HepG2 (cell line): ENCODE results near the gene HIPK3. TPM values are rescaled to one million over a fixed set of nuclear protein-coding genes. Genes with fewer than 3 reads are reported as not detected.

Experiments used
- AKAP8 ChIP-seq: sonication (generic); formaldehyde crosslinking; IDR thresholded peaks from 2 replicates; pipeline ENCODE4 v1.5.1; 2020; ENCODE audit warnings: mild to moderate bottlenecking, missing genetic modification reagents
- CEBPB ChIP-seq: IDR thresholded peaks from 2 replicates; pipeline ENCODE4 v1.6.1; 2011; ENCODE audit warnings: low read depth, low read length, improper control_type of control experiment, borderline replicate concordance
- CHD2 ChIP-seq: IDR thresholded peaks from 2 replicates; pipeline ENCODE4 v1.6.1; 2011; ENCODE audit warnings: low read depth, low read length, improper control_type of control experiment
- DNMT3B ChIP-seq: conservative IDR thresholded peaks from 2 replicates; pipeline ENCODE4 v1.6.1; 2016; ENCODE audit warnings: missing biosample characterization, control low read depth
- EED ChIP-seq: sonication (generic); formaldehyde crosslinking; IDR thresholded peaks from 2 replicates; pipeline ENCODE4 v1.5.0; 2020; ENCODE audit warnings: mild to moderate bottlenecking, missing genetic modification reagents
- ERF ChIP-seq: IDR thresholded peaks from 2 replicates; pipeline ENCODE4 v1.6.1; 2018; ENCODE audit warnings: missing biosample characterization, missing genetic modification reagents
- FIP1L1 ChIP-seq: fragments of 200-400 bp; formaldehyde crosslinking; IDR thresholded peaks from 2 replicates; pipeline ENCODE4 v1.6.1; 2018; ENCODE audit warnings: low read depth, mild to moderate bottlenecking, low read length, moderate library complexity, borderline replicate concordance; ENCODE audit not compliant: insufficient read depth
- FOSL2 ChIP-seq: sonication (generic); formaldehyde crosslinking; IDR thresholded peaks from 2 replicates; pipeline ENCODE4 v1.4.0; 2020; ENCODE audit warnings: missing genetic modification reagents
- FOXA3 ChIP-seq: IDR thresholded peaks from 2 replicates; pipeline ENCODE4 v1.6.1; 2016; ENCODE audit warnings: missing genetic modification reagents, missing compliant biosample characterization
- GZF1 ChIP-seq: sonication (generic); formaldehyde crosslinking; IDR thresholded peaks from 2 replicates; pipeline ENCODE4 v1.5.1; 2020; ENCODE audit warnings: mild to moderate bottlenecking, missing genetic modification reagents
- HNF4G ChIP-seq, 2 experiments: sonication (generic) in 1 of 2; formaldehyde crosslinking in 1 of 2; IDR thresholded peaks; 2 replicates each; pipeline versions ENCODE4 v1.4.0 to v1.6.1; 2011 to 2020; ENCODE audit warnings: borderline replicate concordance in 2 of 2, low read depth in 2 of 2, mild to moderate bottlenecking in 2 of 2, low read length in 1 of 2, missing genetic modification reagents in 1 of 2, moderate library complexity in 1 of 2
- NCOA2 ChIP-seq: sonication (generic); formaldehyde crosslinking; IDR thresholded peaks from 2 replicates; pipeline ENCODE4 v1.8.0; 2022; ENCODE audit warnings: inconsistent platforms
- NFE2L1 ChIP-seq: sonication (generic); formaldehyde crosslinking; IDR thresholded peaks from 2 replicates; pipeline ENCODE4 v1.4.0; 2020; ENCODE audit warnings: missing genetic modification reagents, mild to moderate bottlenecking, borderline replicate concordance
- PHF5A ChIP-seq: IDR thresholded peaks from one replicate; pipeline ENCODE4 v1.6.1; 2018; ENCODE audit warnings: low read depth, missing genetic modification reagents; ENCODE audit not compliant: unreplicated experiment
- PLRG1 ChIP-seq: fragments of 450-650 bp; conservative IDR thresholded peaks from 2 replicates; pipeline ENCODE4 v1.6.1; 2016
- REXO4 ChIP-seq: sonication (generic); formaldehyde crosslinking; IDR thresholded peaks from 2 replicates; pipeline ENCODE4 v1.8.0; 2022; ENCODE audit warnings: missing genetic modification reagents, mild to moderate bottlenecking, borderline replicate concordance
- SIN3A ChIP-seq: IDR thresholded peaks from 2 replicates; pipeline ENCODE4 v1.6.1; 2011; ENCODE audit warnings: low read depth, mild to moderate bottlenecking, control low read depth, low read length, borderline replicate concordance
- SRF ChIP-seq: IDR thresholded peaks from 2 replicates; pipeline ENCODE4 v1.6.1; 2011; ENCODE audit warnings: mild to moderate bottlenecking, low read depth, low read length, moderate library complexity
- ZBTB42 ChIP-seq: sonication (generic); formaldehyde crosslinking; IDR thresholded peaks from 2 replicates; pipeline ENCODE4 v1.5.0; 2020; ENCODE audit warnings: mild to moderate bottlenecking, missing genetic modification reagents
- ZFP36L1 ChIP-seq: sonication (generic); formaldehyde crosslinking; IDR thresholded peaks from 2 replicates; pipeline ENCODE4 v1.8.0; 2022; ENCODE audit warnings: mild to moderate bottlenecking, missing genetic modification reagents, moderate library complexity
- ZNF33B ChIP-seq: sonication (generic); formaldehyde crosslinking; IDR thresholded peaks from 2 replicates; pipeline ENCODE4 v1.5.1; 2020; ENCODE audit warnings: mild to moderate bottlenecking, missing genetic modification reagents
- ZNF564 ChIP-seq: sonication (generic); formaldehyde crosslinking; IDR thresholded peaks from 2 replicates; pipeline ENCODE4 v1.8.1; 2023; ENCODE audit warnings: mild to moderate bottlenecking, missing genetic modification reagents
- ZNF615 ChIP-seq: sonication (generic); formaldehyde crosslinking; IDR thresholded peaks from 2 replicates; pipeline ENCODE4 v1.5.0; 2020; ENCODE audit warnings: mild to moderate bottlenecking, missing genetic modification reagents, borderline replicate concordance
- ZNF670 ChIP-seq: sonication (generic); formaldehyde crosslinking; IDR thresholded peaks from 2 replicates; pipeline ENCODE4 v1.8.0; 2022; ENCODE audit warnings: mild to moderate bottlenecking, missing genetic modification reagents, borderline replicate concordance
- ZNF747 ChIP-seq: sonication (generic); formaldehyde crosslinking; IDR thresholded peaks from 2 replicates; pipeline ENCODE4 v1.8.1; 2023; ENCODE audit warnings: missing genetic modification reagents, mild to moderate bottlenecking, borderline replicate concordance
- ZNF790 ChIP-seq: sonication (generic); formaldehyde crosslinking; IDR thresholded peaks from 2 replicates; pipeline ENCODE4 v1.8.0; 2022; ENCODE audit warnings: missing genetic modification reagents, mild to moderate bottlenecking, borderline replicate concordance
- polyA plus RNA-seq, 8 experiments: library from polyadenylated mRNA; depleted of rRNA in 3 of 8; stranded (reverse) in 7 of 8; unstranded in 1 of 8; fragments of >200 nt; fragmentation: Illumina TruSeq in 4 of 8; extraction: Trizol in 4 of 8; gene quantifications; 2 replicates each; pipeline versions ENCODE4 v1.2.1 to v1.2.3, GENCODE V29; 2011 to 2016; ENCODE audit warnings: low read depth in 4 of 8, missing spikeins in 1 of 8, mixed read lengths in 1 of 8; ENCODE audit not compliant: insufficient read depth in 1 of 8
- total RNA-seq, 5 experiments: library from RNA; depleted of rRNA; stranded (reverse); fragments of >200 nt; fragmentation: Illumina TruSeq; extraction: Trizol; gene quantifications; 2 replicates each; pipeline ENCODE4 v1.2.3, GENCODE V29; 2016; ENCODE audit warnings: low read depth in 1 of 5
- TF ChIP-seq, protein P1 (sequence below): sonication (generic); formaldehyde crosslinking; IDR thresholded peaks from 2 replicates; pipeline ENCODE4 v1.4.0; 2020; ENCODE audit warnings: mild to moderate bottlenecking, missing genetic modification reagents
- TF ChIP-seq, protein P2 (sequence below): IDR thresholded peaks from 2 replicates; pipeline ENCODE4 v1.6.1; 2016; ENCODE audit warnings: missing biosample characterization, missing genetic modification reagents, low read depth

The HIPK3 gene
- total and polyA plus RNA-seq, 2 of the 13 experiments (the other 11 are each of a cell fraction or from before 2014, with no cell fraction given) = 20.5 to 44.3 TPM

DNA sequence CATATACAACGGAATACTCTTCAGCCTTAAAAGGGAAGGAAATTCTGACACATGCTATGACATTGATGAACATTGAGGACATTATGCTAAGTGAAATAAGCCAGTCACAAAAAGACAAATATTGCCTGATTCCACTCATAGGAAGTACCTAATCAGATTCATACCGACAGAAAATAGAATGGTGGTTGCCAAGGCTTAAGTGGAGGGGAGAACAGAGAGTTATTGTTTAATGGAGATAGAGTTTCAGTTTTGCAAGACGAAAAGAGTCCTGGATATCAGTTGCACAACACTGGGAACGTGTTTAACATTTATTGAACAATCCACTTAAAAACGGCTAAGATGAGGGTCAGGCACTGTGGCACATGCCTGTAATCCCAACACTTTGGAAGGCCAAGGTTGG lies 45.6 kb upstream of the HIPK3 start (continued):
- TF ChIP-seq ZNF615 (CRISPR knock-in tag) = no peak
- TF ChIP-seq SRF = no peak
- TF ChIP-seq SIN3A = no peak
- no peak for TF ChIP-seq CHD2
- TF ChIP-seq, protein P1, sequence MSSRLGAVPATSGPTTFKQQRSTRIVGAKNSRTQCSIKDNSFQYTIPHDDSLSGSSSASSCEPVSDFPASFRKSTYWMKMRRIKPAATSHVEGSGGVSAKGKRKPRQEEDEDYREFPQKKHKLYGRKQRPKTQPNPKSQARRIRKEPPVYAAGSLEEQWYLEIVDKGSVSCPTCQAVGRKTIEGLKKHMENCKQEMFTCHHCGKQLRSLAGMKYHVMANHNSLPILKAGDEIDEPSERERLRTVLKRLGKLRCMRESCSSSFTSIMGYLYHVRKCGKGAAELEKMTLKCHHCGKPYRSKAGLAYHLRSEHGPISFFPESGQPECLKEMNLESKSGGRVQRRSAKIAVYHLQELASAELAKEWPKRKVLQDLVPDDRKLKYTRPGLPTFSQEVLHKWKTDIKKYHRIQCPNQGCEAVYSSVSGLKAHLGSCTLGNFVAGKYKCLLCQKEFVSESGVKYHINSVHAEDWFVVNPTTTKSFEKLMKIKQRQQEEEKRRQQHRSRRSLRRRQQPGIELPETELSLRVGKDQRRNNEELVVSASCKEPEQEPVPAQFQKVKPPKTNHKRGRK = no peak
- TF ChIP-seq ZNF33B (CRISPR knock-in tag) = no peak
- no peak for TF ChIP-seq ZFP36L1
- no peak for TF ChIP-seq REXO4
- no peak for TF ChIP-seq ZNF790
- TF ChIP-seq NCOA2 (CRISPR knock-in tag) = peak; percentile 60; the same call in 1 of the 2 replicates
- TF ChIP-seq ZNF747 = no peak
- TF ChIP-seq FOSL2 (CRISPR knock-in tag) = 0 out of 2 replicates have a peak, but pooled peaks have one; percentile 18
- TF ChIP-seq CEBPB = peak; percentile 93
- peak; percentile 56; the same call in 1 of the 2 replicates for TF ChIP-seq FOXA3 (CRISPR knock-in tag)
- TF ChIP-seq HNF4G (IDR thresholded peaks at IDR 0.05; ENCODE audit: borderline replicate concordance, low read depth, low read length) = no peak
- no peak for TF ChIP-seq HNF4G (CRISPR knock-in tag; IDR thresholded peaks at IDR 0.05; ENCODE audit: borderline replicate concordance, low read depth)
- no peak for TF ChIP-seq ZNF670 (CRISPR knock-in tag)
- TF ChIP-seq NFE2L1 = no peak
- no peak for TF ChIP-seq ZBTB42
- TF ChIP-seq PLRG1 = no peak
- no peak for TF ChIP-seq ERF
- no peak for TF ChIP-seq AKAP8 (CRISPR knock-in tag)
- TF ChIP-seq GZF1 (CRISPR knock-in tag) = no peak
- no peak for TF ChIP-seq PHF5A (CRISPR knock-in tag)
- TF ChIP-seq EED = no peak
- no peak for TF ChIP-seq ZNF564 (CRISPR knock-in tag)
- TF ChIP-seq, protein P2, sequence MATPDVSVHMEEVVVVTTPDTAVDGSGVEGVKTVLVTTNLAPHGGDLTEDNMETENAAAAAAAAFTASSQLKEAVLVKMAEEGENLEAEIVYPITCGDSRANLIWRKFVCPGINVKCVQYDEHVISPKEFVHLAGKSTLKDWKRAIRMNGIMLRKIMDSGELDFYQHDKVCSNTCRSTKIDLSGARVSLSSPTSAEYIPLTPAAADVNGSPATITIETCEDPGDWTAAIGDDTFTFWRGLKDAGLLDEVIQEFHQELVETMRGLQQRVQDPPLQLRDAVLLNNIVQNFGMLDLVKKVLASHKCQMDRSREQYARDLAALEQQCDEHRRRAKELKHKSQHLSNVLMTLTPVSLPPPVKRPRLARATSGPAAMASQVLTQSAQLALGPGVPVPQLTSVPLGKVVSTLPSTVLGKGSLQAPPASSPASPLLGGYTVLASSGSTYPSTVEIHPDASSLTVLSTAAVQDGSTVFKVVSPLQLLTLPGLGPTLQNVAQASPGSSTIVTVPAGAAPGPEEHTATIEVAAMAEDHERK (CRISPR knock-in tag) = no peak
- TF ChIP-seq FIP1L1 = no peak
- no peak for TF ChIP-seq DNMT3B (CRISPR knock-in tag)
